Measurements from ENCODE around the gene ZNF148. TPM values are rescaled to one million over a fixed set of nuclear protein-coding genes. Genes with fewer than 3 reads are reported as not detected.

ZNF148 gene
- total and polyA plus RNA-seq, 8 donors = 3.1 to 109 (median 10.6) TPM

DNA sequence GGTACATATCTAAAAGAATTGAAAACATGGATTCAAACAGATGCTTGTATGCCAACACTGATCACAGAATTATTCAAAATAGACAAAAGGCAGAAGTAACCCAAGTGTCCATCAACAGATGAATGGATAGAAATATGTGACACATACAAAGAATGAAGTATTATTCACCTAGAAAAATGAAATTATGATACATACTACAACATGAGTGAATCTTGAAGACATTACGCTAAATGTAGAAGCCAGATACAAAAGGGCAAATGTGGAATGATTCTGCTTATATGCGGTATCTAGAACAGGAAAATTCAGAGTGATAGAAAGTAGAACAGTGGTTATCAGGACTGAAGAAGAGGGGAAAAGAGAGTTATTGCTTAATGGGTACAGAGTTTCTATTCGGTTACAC lies 136.4 kb downstream of the ZNF148 start:
- no peak overlapping the region for H3K4me3 ChIP-seq
- DNase-seq = no peak
- H3K4me1 ChIP-seq = no peaks in the 10 kb centered on the region
- peaks cover 0 to 5% (median under 1%) of the 10 kb centered on the region in 4 donors for H3K36me3 ChIP-seq
- no peaks in the 10 kb centered on the region for H3K9me3 ChIP-seq
- intact Hi-C loops (cut with DNase I; ENCODE audit: low total_unique reads) = no loop called here
- TF ChIP-seq POLR2A (IDR thresholded peaks at IDR 0.05) (no peak), EP300 (IDR thresholded peaks at IDR 0.05) (no peak), POLR2AphosphoS5 (IDR thresholded peaks at IDR 0.05) (no peak)
- TF ChIP-seq, protein P1, sequence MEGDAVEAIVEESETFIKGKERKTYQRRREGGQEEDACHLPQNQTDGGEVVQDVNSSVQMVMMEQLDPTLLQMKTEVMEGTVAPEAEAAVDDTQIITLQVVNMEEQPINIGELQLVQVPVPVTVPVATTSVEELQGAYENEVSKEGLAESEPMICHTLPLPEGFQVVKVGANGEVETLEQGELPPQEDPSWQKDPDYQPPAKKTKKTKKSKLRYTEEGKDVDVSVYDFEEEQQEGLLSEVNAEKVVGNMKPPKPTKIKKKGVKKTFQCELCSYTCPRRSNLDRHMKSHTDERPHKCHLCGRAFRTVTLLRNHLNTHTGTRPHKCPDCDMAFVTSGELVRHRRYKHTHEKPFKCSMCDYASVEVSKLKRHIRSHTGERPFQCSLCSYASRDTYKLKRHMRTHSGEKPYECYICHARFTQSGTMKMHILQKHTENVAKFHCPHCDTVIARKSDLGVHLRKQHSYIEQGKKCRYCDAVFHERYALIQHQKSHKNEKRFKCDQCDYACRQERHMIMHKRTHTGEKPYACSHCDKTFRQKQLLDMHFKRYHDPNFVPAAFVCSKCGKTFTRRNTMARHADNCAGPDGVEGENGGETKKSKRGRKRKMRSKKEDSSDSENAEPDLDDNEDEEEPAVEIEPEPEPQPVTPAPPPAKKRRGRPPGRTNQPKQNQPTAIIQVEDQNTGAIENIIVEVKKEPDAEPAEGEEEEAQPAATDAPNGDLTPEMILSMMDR (IDR thresholded peaks at IDR 0.05) = no peak
- H3K27me3 ChIP-seq = no peaks in the 10 kb centered on the region
- 90 to 95% (median 91%) methylated on average over 3 of the region's 3 CpGs for WGBS, 5 donors
- H3K27ac ChIP-seq = no peak overlapping the region

DNA sequence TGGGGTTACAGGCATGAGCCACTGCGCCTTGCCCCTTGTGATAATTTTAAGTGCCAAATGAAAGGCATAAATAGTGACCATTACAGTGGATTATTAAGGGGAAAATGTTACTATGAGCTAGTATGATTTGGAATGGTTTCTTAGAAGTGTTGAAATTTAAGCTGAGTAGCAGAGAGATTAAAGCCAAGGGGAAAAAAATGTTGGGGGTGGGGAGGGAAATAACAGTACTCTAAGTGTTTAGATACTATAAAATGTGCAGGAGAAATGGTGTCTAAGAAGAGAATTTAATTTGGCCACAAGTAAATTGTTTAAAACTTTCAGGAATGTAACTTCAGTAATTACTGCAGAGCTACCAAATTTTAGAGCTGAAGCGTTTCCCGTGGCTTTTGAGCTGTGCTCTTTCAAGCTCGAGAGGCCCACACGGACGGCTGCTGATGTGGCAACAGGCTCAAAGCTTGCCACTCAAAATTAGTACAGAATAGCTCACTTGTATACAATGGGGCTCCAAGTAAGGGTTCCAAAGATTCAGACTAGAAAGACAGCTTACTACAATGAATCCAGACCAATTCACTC lies 138.7 kb downstream of the ZNF148 start:
- H3K36me3 ChIP-seq = peaks cover 0 to 23% (median 21%) of the 10 kb centered on the region in 4 donors
- TF ChIP-seq EP300 (IDR thresholded peaks at IDR 0.05) (no peak), POLR2A (IDR thresholded peaks at IDR 0.05) (no peak)
- no peak overlapping the region for H3K27ac ChIP-seq
- intact Hi-C loops (cut with DNase I; ENCODE audit: low total_unique reads) = no loop called here
- no peak overlapping the region for H3K4me3 ChIP-seq
- no peaks in the 10 kb centered on the region for H3K9me3 ChIP-seq
- peak in 1 of 2 donors; percentile 26 for DNase-seq
- H3K27me3 ChIP-seq = no peaks in the 10 kb centered on the region
- 75 to 91% (median 85%) methylated on average over 6 of the region's 6 CpGs for WGBS, 5 donors
- peaks cover 0 to 9% (median 0%) of the 10 kb centered on the region in 4 donors for H3K4me1 ChIP-seq

DNA sequence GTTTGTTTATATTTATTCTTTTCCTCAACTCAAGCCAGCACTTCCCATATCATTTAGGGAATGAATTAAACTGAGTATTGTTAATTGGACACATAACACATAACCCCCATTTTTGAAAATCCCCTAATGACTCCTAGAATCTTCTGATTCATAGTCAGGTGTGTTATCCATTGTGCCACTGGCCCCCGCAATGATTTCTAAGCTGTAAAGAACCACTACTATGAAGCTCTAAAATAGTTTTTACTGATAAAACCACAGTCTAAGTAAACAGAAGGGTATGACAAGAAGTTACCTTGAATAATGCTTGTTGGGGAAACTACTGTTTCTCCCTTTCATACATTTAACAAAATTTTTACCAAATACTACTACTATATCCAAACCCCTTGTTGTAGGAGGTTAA lies 140.3 kb downstream of the ZNF148 start:
- peaks cover 0 to 11% (median 0%) of the 10 kb centered on the region in 4 donors for H3K4me1 ChIP-seq
- DNase-seq = no peak
- H3K9me3 ChIP-seq = no peaks in the 10 kb centered on the region
- 89 to 100% (median 94%) methylated on average over 1 of the region's 1 CpG for whole genome bisulfite sequencing, 5 donors
- no peak overlapping the region for H3K27ac ChIP-seq
- TF ChIP-seq POLR2A (IDR thresholded peaks at IDR 0.05) = no peak
- TF ChIP-seq, protein P1 (IDR thresholded peaks at IDR 0.05) = no peak
- no peak for TF ChIP-seq POLR2AphosphoS5 (IDR thresholded peaks at IDR 0.05)
- TF ChIP-seq EP300 (IDR thresholded peaks at IDR 0.05) = no peak
- intact Hi-C loops (cut with DNase I; ENCODE audit: low total_unique reads) = no loop called here
- no peak overlapping the region for H3K4me3 ChIP-seq
- H3K27me3 ChIP-seq = no peaks in the 10 kb centered on the region
- peaks cover 0 to 23% (median 21%) of the 10 kb centered on the region in 4 donors for H3K36me3 ChIP-seq

DNA sequence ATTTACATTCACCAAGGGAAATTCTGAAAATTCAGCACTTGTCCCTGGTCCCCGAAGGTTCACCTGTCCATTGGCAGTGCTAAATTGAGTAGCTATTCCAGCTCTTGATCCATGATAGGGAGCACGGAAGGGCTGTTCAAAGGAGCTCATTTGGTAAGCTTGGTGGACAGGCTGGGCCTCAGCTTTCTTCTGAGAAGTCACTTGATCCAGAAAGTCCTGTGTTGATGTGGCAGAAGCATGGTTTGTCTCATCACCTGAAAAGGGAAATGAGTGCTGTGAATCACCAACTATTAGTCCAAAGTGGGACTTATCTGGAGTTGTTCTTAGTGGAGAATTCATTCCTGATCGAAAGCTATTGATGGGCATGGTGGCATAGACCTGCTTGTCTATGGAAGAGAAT lies 142.7 kb downstream of the ZNF148 start:
- Histone ChIP-seq H3K4me3 (no peak overlapping the region), H3K27ac (no peak overlapping the region), H3K9me3 (no peaks in the 10 kb centered on the region), H3K4me1 (peaks cover 0 to 11% (median 0%) of the 10 kb centered on the region in 4 donors), H3K36me3 (peaks cover 0 to 26% (median 21%) of the 10 kb centered on the region in 4 donors), H3K27me3 (no peaks in the 10 kb centered on the region)
- no peak for TF ChIP-seq POLR2AphosphoS5 (IDR thresholded peaks at IDR 0.05)
- TF ChIP-seq, protein P1 (IDR thresholded peaks at IDR 0.05) = no peak
- TF ChIP-seq POLR2A (IDR thresholded peaks at IDR 0.05) = no peak
- TF ChIP-seq EP300 (IDR thresholded peaks at IDR 0.05) = no peak
- 88 to 93% (median 89%) methylated on average over 3 of the region's 3 CpGs for WGBS, 5 donors
- intact Hi-C loops (cut with DNase I; ENCODE audit: low total_unique reads) = no loop called here
- no peak for DNase-seq

DNA sequence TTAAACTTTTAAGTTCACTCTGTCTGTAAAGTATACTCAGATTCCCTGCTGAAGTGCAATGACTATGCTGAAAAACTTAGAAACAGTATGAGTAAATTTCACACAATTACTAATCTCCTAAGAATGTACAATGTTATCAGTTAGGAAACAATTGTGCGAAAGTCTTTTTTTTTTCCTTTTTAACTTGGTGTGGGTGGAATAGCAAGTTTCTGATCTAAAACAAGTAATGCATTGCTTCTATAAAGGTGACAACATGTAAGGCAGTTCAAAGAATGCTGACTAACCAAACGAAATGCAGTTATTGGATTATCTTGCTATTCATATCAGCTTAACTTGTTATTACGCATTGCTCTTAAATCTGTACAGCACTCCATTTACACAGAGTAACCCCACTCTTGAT lies 143.2 kb downstream of the ZNF148 start:
- H3K9me3 ChIP-seq = no peaks in the 10 kb centered on the region
- TF ChIP-seq, protein P1 (IDR thresholded peaks at IDR 0.05) = no peak
- TF ChIP-seq POLR2AphosphoS5 (IDR thresholded peaks at IDR 0.05) (no peak), EP300 (IDR thresholded peaks at IDR 0.05) (no peak)
- H3K4me3 ChIP-seq = no peak overlapping the region
- 36 to 75% (median 47%) methylated on average over 3 of the region's 3 CpGs for WGBS, 5 donors
- intact Hi-C loops (cut with DNase I; ENCODE audit: low total_unique reads) = no loop called here
- no peak for DNase-seq
- H3K27ac ChIP-seq = no peak overlapping the region
- H3K36me3 ChIP-seq = peaks cover 0 to 22% (median 20%) of the 10 kb centered on the region in 4 donors
- H3K4me1 ChIP-seq = peaks cover 0 to 11% (median 0%) of the 10 kb centered on the region in 4 donors
- H3K27me3 ChIP-seq = no peaks in the 10 kb centered on the region

All from stomach (tissue), 9 donors.